ENCODE measurements around the gene ABCG8. TPM values are rescaled to one million over a fixed set of nuclear protein-coding genes. Genes with fewer than 3 reads are reported as not detected.
A peak's percentile ranks its signal among the peaks of the same experiment; 100 is the strongest.

The ABCG8 gene
- total RNA-seq, 1 donor: not detected

GRCh38 chr2:43854671-43855070 is 15.9 kb downstream of the ABCG8 start:
- no peak for DNase-seq (ENCODE audit: low read depth)
- no peak overlapping the region for H3K4me3 ChIP-seq (ENCODE audit: low read depth, low read length)
- no peak for TF ChIP-seq CTCF (IDR thresholded peaks at IDR 0.05; ENCODE audit: insufficient read depth, low read depth, low read length)

DNA sequence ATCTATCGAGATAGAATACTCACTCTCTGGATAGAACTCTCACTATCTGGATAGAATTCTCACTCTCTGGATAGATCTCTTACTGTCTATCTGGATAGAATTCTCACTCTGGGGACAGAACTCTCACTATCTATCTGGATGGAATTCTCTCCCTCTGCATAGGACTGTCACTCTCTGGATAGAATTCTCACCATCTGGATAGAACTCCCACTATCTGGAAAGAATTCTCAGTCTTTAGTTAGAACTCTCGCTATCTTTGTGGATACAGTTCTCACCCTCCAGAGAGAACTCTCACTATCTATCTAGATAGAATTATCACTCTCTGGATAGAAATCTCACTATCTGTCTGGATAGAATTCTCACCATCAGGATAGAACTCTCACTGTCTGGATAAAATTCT is 16.5 kb downstream of the ABCG8 start:
- TF ChIP-seq CTCF (IDR thresholded peaks at IDR 0.05; ENCODE audit: insufficient read depth, low read depth, low read length): no peak
- DNase-seq (ENCODE audit: low read depth): no peak
- no peak overlapping the region for H3K4me3 ChIP-seq (ENCODE audit: low read depth, low read length)

GRCh38 chr2:43872151-43872550 is 33.4 kb downstream of the ABCG8 start:
- H3K4me3 ChIP-seq (ENCODE audit: low read depth, low read length): no peak overlapping the region
- TF ChIP-seq CTCF (IDR thresholded peaks at IDR 0.05; ENCODE audit: insufficient read depth, low read depth, low read length): no peak
- DNase-seq (ENCODE audit: low read depth): no peak

DNA sequence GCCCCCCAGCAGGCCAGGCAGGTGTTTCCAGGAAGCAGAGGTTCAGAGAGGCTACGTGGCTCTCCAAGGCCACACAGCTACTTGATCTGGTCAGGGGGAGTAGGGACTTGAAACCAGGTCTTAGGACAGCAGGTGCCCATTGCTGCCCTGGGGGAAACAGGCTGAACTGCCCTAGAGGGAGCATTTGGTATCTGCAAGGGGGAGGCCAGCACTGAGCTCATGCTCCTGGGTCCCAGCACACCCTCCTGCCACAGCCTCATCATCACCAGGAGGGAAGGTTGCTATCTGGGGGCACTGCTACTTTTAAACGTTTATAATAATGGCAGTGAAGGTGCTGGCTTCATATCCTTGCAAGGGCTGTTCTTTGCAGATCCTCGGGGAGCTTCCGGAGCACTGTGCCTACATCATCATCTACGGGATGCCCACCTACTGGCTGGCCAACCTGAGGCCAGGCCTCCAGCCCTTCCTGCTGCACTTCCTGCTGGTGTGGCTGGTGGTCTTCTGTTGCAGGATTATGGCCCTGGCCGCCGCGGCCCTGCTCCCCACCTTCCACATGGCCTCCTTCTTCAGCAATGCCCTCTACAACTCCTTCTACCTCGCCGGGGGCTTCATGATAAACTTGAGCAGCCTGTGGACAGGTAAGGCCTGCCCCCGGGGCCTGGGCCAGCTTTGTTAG is 36.1 kb downstream of the ABCG8 start:
- TF ChIP-seq CTCF (IDR thresholded peaks at IDR 0.05; ENCODE audit: insufficient read depth, low read depth, low read length): no peak
- DNase-seq (ENCODE audit: low read depth): no peak
- H3K4me3 ChIP-seq (ENCODE audit: low read depth, low read length): no peak overlapping the region

DNA sequence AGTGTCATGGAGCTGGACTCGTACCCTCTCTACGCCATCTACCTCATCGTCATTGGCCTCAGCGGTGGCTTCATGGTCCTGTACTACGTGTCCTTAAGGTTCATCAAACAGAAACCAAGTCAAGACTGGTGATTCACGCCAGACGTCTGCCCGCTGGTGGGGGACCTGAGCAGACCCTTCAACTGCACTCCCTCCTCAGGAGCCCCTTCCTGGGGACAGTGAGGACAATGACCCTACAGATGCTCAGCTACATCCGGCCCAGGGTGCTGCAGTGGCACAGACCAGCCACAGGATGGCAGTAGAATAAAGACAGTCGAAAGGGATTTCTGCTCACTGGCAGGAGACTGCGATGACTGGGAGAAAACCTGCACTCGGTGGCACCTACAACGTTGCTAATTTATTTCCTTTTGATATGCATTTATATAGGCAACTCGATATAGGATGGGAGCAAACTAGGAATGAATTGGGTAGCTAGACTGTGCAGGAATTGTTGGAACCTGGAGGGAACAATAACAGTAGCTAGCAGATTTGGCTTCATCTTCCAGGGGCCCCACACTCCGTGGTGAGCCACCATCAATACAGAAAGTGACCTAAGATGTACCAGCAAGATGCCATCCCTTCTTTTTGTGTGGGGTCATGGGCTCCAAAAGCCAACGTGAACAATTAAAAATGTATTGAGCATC is 39.2 kb downstream of the ABCG8 start:
- peak; percentile 98 for TF ChIP-seq CTCF (IDR thresholded peaks at IDR 0.05; ENCODE audit: insufficient read depth, low read depth, low read length)
- no peak overlapping the region for H3K4me3 ChIP-seq (ENCODE audit: low read depth, low read length)
- peak; percentile 59 for DNase-seq (ENCODE audit: low read depth)

- TF ChIP-seq CTCF (IDR thresholded peaks at IDR 0.05; ENCODE audit: insufficient read depth, low read depth, low read length): no peak
- DNase-seq (ENCODE audit: low read depth): no peak
- H3K4me3 ChIP-seq (ENCODE audit: low read depth, low read length): no peak overlapping the region
Observed at GRCh38 chr2:43879261-43879660, 40.5 kb downstream of the ABCG8 start.
